HG03460 (cell line): ENCODE measurements around the gene RAB22A.

Source experiments
- ATAC-seq: cut with Tn5 transposase; IDR thresholded peaks from one replicate; pipeline ENCODE4 v1.9.1; 2021; ENCODE audit not compliant: unreplicated experiment

RAB22A gene

DNA sequence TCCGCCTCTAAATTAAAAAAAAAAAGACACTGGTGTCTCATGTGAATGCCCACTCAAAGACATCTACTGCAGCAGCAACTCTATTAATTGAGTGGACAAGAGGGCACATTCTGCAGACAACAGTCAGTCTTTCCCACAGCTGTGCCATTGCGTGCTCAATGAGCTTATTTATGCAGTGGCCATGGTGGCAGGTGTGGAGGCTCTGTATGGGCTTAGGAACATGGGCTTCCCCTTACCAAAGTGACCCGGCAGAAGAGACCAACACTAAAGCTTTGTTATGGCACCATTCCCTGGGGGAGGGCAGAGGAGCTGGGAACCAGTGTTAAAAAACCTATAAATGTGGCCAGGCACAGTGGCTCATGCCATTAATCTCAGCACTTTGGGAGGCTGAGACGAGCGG lies 75.3 kb downstream of the RAB22A start:
- no peak for ATAC-seq

DNA sequence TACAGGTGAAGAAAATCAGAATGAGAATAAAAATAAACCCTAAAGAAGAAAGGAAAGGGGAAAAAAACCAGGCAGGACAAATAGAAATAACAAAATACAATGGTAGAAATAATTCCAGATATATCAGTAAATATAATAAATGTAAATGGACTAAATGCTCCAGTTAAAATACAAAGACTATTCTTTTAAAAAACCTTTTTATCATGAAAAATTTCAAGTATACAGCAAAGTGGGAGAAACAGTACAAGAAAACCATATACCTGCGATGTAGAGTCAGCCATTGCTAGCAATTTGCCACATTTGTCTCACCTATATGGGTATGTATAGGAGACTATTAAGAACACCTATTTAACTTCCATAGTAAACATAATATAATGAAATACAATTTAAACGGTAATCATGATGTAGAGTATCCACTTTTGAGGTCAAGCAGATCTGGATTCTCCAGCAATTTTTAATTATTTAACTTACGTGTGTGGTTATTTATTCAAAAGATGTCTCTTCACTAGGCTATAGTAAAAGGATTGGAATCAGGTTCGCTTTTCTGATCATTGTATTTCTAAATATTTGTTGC lies 78.6 kb downstream of the RAB22A start:
- ATAC-seq: no peak

DNA sequence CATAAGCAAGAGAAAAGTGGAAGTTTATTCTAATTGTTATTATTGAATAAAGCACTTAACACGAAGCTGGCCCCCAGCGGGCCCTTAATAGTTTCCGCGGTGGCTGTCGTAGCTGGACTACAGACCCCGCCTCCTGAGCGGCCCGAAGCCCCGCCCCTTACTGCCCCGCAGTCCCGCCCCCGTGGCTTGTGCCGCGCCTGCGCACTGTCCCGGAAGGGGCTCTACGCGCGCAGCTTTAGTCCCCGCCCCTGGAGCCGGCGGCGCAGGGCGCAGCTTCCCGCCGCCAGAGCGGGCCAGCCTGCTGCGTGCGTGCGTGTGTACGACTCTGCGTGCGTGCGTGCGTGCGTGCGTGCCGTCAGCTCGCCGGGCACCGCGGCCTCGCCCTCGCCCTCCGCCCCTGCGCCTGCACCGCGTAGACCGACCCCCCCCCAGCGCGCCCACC lies 79.4 kb downstream of the RAB22A start, which contains the start of gene VAPB:
VAPB (plus strand) TSS at position 348 of the 442 bp plus-strand sequence. CDS start 231 bp downstream, outside the sequence.
- ATAC-seq: peak; percentile 98

DNA sequence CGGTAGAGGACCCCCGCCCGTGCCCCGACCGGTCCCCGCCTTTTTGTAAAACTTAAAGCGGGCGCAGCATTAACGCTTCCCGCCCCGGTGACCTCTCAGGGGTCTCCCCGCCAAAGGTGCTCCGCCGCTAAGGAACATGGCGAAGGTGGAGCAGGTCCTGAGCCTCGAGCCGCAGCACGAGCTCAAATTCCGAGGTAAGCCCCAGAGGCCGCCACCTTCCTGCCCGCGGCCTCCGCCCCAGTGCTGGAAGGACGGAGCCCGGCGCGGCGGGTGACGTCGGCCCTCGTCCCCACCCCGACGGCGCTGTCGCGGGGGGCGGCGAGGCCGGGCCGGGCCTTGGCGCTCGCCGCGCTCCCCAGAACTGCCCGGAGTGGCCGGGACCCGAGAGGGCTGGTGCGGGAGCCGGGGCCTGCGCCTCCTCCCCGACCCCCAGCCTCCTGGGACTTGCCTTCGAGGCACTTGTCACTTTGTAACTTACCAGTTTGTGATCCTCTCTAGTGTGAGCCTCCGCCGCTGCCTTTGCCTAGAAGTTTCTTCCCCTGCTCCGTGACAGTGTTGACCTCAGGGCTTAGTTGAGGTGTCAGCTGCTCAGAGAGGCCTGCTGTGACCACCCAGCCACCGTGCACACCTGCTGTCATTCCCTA lies 79.9 kb downstream of the RAB22A start:
- peak; percentile 32 for ATAC-seq

DNA sequence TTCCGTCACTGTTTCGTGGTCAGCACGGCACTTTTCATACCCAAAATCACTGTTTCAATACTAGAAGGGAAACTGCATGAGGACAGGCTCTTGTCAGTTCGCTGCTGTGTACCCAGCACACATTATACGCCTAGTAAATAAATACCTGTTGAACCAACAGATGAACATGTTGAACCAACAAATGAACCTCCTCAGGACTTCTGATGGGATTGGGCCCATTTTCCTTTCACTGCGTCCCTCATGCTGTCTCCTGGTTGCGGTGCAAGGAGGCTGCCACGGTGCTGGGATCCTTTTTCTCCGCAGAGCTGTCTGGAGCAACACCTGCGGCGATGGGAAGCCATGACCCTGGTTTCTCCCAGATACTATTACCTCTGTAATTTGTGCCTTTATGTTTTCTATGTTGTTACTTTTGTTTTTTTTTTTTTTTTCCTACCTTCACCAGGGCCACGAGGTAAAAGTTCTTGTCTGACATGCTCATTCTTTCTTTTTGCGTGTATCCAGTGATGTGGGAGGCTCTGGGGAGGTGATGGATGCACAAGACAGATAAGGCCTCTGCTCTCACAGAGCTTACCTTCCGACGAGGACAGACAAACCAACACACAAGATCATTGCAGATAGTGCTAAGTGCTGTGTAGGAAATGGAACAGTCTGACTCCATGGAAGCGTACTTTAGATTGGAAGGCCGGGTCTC lies 80.6 kb downstream of the RAB22A start:
- no peak for ATAC-seq

DNA sequence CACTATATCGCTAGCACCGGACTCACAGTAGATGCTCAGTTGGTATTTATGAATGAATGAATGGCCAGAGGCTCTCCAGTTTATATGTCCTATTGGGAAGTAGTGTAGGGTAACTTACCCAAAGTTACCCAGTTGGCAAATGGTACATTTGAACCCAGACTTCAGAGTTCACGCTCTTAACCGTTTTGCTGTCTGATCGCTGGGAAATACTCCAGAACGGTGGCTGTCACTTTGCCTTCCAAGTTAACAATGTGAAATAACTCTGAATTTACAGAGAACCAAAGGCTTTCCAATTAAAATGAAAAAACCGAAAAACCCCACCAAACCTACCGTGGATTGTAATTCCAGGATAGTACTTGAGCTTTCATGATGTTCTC lies 81.1 kb downstream of the RAB22A start:
- no peak for ATAC-seq

DNA sequence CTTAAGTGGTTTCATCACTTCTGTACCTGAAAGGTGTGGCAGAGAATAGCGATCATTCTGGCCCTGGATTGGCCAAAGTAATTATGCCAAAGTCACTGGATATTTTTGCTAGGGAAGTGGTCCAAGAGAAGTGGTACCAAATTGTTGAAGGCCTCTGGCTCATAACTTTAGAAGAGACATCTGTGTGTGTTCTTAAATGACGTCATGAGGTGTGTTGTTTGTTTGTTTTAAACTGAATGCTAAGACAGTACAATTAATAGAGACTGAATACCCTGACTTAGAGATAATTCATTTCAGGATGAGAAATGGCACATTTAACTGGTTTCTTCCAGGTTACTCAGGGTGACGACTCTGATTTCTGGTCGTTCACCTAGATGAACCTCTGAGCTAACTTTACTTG lies 82.8 kb downstream of the RAB22A start:
- ATAC-seq: no peak

DNA sequence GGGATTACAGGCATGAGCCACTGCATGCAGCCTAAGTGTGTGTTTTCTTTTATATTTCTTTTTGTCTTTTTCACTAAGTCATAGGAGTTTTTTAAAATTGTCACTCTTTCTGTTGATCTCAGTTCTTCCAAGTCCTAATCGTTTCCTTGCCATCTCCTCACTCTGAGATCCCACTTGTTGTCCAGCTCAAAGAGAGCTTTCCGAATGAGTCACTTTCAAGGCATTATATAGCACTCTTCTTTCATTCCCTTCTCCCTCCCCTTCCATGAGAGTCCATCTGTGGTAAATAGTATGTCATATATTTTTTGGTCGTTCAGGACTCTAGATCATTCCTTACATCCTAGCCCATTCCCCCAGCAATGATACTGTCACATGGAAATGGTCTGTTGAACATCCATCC lies 83.8 kb downstream of the RAB22A start:
- no peak for ATAC-seq

DNA sequence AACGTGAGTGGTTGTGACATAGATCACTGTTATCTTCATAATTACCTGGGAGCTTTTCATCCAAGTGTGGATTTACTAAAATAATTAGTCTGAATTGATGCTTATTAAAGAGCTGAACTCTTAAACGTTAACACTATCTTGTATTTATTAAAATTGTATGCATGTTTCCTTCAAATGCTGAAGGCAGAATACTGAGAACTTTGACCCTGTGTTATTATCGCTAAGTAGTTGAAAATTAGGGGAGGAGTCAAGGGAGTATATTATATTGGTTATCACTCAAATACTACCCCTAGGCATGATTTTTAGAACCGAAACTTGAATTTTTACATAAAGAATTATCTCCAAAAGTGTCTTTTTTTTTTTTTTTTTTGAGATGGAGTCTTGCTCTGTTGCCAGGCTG lies 85.3 kb downstream of the RAB22A start:
- ATAC-seq: no peak

DNA sequence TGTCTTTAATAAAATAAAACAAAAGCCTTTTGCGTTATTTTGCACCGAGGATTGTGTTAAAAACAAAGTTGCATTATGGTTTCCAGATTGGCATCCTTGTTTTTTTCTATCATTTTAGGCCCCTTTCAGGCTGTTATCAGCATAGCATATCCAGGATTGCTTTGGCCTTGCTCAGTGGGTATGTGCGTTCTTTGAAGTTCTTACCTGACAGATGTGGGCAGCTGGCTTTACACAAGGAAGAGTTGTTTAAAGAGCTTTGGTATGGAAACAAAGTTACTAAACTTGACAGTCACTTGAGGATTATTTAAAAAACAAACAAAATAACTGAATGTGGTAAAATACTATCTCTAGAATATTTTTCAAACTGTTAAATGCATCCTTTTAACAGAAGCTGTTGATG lies 86.1 kb downstream of the RAB22A start:
- no peak for ATAC-seq

DNA sequence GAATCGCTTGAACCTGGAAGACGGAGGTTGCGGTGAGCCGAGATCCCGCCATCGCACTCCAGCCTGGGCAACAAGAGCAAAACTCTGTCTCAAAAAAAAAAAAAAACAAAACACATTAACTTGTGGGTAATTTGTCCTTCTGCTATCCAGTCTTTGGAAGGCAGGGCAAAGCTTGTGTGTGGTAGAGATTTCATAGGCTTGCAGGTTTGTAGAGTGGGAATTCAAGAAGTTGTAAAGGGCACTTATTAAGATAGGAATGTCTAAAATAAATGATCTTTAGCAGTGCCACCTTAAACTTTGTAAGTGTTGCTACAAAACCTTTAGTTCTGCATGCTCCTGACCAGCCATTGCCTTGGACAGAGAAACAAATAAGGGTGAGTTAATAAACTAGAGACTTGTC lies 87.9 kb downstream of the RAB22A start:
- ATAC-seq: no peak

DNA sequence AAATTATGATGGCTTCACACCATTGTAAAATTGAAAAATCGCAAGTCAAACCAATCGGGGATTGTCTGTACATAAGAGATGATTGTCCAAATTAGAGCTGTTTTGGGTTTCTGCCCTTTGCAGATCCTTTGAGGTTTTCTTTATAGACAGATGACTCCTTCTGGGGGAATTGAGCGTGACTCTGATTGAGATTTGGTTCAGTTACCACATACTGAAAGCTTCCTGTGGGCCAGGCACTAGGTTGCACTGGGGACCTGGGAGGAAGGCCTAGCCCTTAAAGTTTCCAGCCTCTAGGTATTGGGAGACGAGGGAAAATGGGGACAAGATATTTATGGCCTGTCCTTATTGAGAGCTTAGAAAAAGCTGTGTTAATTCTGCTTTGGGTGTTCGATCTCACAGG lies 88.7 kb downstream of the RAB22A start:
- no peak for ATAC-seq

DNA sequence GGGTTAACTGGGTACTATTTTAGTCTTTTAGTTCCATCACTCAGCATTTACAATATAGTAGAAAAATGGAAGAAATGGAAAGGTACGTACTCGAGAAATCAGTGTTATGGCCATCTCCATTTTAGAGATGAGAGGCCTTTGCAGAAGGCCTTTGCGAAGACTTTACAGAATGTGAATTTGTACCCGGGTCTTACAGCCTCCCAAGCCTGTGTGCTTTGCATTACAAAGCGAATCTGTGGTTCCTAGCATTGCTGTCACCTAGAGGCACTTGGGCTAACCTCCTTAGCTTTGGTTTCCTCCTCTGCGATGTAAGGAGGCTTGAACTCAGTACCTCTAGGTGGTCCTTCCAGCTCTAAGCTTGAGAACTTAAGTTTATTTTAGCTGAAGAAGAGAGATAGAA lies 90.4 kb downstream of the RAB22A start:
- no peak for ATAC-seq

DNA sequence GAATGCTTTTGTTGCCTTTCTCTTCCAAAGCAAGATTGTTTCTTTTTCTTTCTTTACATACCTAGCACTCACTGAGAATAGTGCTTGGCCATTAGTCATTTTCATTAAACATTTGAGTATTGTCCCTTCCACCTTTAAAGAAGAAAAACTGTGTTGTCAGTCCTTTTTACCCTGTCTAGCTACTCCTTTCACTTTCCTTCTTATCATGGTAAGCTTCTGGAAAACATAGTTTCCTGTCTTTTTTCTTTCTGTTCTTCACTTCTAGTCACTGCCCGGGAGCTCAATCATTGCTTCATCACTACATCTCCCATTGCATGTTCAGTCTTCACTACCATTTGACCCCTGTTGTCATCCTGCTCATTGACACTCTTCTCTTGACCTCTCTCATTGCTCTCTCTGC lies 91.6 kb downstream of the RAB22A start:
- ATAC-seq: no peak

DNA sequence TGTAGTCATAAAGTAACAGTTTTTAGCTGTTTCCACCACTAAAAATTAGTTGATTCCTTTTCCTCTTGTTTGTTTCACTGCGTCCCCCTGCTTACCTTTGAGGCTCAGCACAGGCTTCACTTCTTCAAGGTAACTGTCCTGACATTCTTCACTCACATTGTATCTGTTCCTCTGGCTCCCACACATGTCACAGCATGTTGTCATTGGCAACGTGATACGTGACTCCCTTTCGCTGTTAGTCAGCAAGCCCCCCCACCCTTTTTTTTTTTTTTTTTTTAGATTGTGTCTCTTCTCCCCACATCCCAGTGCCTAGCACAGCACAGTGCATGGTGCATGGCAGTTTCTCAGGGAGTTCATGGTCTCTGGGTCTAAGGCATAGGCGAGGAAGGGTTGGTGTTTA lies 92.8 kb downstream of the RAB22A start:
- no peak for ATAC-seq

DNA sequence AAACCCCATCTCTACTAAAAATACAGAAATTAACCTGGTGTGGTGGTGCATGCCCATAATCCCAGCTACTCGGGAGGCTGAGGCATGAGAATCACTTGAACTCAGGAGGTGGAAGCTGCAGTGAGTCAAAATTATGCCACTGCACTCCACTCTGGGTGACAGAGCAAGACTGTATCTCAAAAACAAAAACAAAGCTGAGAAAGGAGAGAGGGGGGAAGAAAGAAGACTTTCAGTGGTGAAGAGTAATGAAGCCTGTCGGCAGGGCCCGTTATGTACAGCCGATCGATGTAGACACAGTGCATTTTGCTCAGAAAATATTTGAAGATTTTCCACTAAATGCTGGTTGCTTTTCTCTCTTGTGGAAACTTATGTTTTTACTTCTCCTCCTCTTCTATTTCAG lies 93.3 kb downstream of the RAB22A start:
- peak; percentile 83 for ATAC-seq

DNA sequence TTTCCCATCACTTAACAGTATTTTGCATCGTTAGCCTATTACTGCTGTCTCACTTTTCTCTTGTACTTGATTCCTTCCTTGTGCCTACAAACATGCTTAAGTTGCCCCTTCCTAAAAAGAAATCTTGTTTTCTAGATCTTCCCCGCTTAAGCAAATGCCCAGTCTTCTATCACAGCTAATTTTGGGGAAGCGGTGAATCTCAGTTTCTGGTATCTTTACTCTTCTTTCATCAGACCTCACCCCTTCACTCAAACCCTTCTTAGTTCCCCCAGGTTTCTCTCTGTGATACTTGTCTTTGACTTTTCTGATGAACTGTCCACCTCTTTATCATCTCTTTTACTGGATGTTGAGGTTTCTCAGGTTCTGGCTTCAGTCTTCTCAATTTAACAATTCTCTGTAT lies 93.8 kb downstream of the RAB22A start:
- ATAC-seq: no peak

DNA sequence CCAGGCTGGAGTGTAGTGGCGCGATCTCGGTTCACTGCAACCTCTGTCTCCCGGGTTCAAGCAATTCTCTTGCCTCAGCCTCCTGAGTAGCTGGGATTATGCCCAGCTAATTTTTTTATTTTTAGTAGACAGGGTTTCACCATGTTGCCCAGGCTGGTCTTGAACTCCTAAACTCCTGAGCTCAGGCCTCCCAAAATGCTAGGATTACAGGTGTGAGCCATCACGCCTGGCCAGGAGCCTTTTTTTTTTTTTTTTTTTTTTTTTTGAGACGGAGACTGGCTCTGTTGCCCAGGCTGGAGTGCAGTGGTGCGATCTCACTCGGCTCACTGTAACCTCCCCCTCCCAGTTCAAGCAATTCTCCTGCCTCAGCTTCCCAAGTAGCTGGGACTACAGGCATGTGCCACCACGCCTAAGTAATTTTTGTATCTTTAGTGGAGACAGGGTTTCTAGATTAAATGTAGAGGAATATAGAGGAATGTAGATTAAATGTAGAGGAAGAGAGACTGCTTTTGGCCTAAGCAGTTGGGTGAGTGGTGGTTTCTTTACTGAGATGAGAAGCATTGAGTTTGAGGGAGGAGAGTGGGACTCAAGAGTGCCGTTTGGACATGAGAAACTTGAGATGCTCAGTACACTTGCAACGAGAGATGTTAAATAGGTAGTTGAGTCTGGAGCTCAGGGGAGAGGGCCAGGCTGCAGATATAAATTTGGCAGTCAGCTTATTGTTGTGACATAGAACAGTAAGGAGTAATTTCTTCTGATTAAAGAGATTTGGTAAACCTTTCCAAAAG lies 96.2 kb downstream of the RAB22A start:
- no peak for ATAC-seq

DNA sequence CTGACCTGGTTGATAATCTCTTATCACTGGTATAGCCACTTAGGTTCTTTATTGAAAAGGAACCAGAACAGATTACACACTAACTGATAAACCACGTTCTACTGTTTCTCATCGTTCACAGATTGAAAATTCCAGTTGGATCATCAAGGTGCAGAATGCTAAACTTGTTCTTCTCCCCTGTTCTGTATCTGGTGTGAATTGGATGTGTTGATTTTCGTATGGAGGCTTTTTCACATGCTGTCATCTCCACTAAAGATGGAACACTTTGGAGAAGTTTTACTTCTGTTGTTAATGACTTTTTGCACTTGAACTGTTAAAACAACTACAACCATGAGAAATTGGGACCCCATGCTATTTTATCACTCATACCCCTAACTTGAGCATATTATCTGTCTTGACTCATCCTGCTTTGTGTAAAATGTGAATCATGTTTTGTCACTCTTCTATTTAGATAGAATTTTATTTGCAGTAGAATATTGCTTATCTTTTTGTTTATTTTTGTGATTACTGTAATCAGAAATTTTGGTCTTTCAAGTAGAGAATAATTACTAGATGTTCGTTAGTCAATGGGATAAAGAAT lies 97.0 kb downstream of the RAB22A start:
- no peak for ATAC-seq

DNA sequence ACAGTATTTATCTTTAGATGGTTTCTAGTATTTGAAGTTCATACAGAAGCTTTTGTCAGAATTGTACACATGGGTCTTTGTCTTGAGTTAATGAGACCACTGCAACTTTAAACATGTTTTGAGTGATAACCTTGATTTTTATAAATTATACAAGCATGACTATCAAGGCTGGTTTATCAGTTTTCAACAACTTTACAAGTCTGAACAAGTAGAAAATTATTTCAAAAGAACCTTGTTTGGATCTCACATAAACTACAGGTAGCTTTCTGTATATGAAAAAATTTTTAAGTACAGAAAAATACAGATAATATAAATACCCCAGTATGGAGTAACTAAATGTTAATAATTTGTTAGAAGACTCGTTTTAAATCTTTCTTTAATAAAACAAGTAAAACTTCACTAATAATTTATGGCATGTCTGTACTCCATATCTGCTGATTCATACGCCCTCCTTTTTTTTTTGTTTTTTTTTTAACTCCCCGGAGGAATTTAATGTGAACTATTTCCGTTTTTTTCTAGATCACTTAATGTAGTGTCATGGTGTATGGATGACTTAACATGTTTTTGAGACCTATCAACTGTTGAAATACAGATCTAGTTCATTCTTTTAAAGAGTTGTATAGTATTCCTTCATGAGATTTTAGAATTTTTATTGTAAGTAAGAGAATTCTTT lies 97.8 kb downstream of the RAB22A start:
- no peak for ATAC-seq
